RPMI7951 (cell line): ENCODE results near the gene NPTXR. TPM values are rescaled to one million over a fixed set of nuclear protein-coding genes. Genes with fewer than 3 reads are reported as not detected.

Source experiments
- DNase-seq: peaks from one replicate; pipeline ENCODE4 v3.0.0-alpha.2; 2012; ENCODE audit warnings: low read depth
- total RNA-seq: library from RNA; depleted of rRNA; stranded (reverse); fragments of >200 nt; shearing (Covaris generic); gene quantifications from 2 replicates; pipeline ENCODE4 v1.2.3, GENCODE V29; 2014

NPTXR gene
- total RNA-seq, 1 experiment from 2014 or later = 0.12 TPM

- peak; percentile 71 for DNase-seq
These were observed 44.4 kb downstream of the NPTXR start for GRCh38 chr22:38799265-38800002.

- no peak for DNase-seq
These were observed 45.3 kb downstream of the NPTXR start for GRCh38 chr22:38798496-38798895.

- peak; percentile 26 for DNase-seq
These were observed 47.4 kb downstream of the NPTXR start for GRCh38 chr22:38796262-38796957.

- DNase-seq = no peak
These were observed 48.3 kb downstream of the NPTXR start for GRCh38 chr22:38795569-38795968.

- peak; percentile 98 for DNase-seq
These were observed 49.9 kb downstream of the NPTXR start, which contains the start of gene DNAL4 for GRCh38 chr22:38793721-38794466. Gene DNAL4 (minus strand): TSS chr22:38794143. CDS start chr22:38782731, 11,412 bp downstream.

GRCh38 chr22:38793317-38793716 is 50.5 kb downstream of the NPTXR start:
- no peak for DNase-seq

- DNase-seq = peak; percentile 57
These were observed 51.0 kb downstream of the NPTXR start for GRCh38 chr22:38792833-38793232.

GRCh38 chr22:38789606-38790005 is 54.2 kb downstream of the NPTXR start:
- no peak for DNase-seq

- no peak for DNase-seq
These were observed 55.0 kb downstream of the NPTXR start for GRCh38 chr22:38788846-38789245.

- DNase-seq = peak; percentile 97
These were observed 55.6 kb downstream of the NPTXR start for GRCh38 chr22:38788021-38788816.

- DNase-seq = no peak
These were observed 57.2 kb downstream of the NPTXR start for GRCh38 chr22:38786631-38787030.

GRCh38 chr22:38784856-38785255 is 59.0 kb downstream of the NPTXR start:
- no peak for DNase-seq

- no peak for DNase-seq
These were observed 59.8 kb downstream of the NPTXR start for GRCh38 chr22:38784035-38784434.

- DNase-seq = no peak
These were observed 60.7 kb downstream of the NPTXR start for GRCh38 chr22:38783095-38783615.

- peak; percentile 66 for DNase-seq
These were observed 61.3 kb downstream of the NPTXR start for GRCh38 chr22:38782402-38783094.

- DNase-seq = no peak
These were observed 62.8 kb downstream of the NPTXR start for GRCh38 chr22:38781033-38781432.

- no peak for DNase-seq
These were observed 66.6 kb downstream of the NPTXR start for GRCh38 chr22:38777087-38777671.

GRCh38 chr22:38776086-38776485 is 67.7 kb downstream of the NPTXR start:
- DNase-seq = no peak

- DNase-seq = no peak
These were observed 68.2 kb downstream of the NPTXR start for GRCh38 chr22:38775656-38776055.

- no peak for DNase-seq
These were observed 69.2 kb downstream of the NPTXR start for GRCh38 chr22:38774496-38775166.
